Measurements from ENCODE around the gene PLIN3.

DNA sequence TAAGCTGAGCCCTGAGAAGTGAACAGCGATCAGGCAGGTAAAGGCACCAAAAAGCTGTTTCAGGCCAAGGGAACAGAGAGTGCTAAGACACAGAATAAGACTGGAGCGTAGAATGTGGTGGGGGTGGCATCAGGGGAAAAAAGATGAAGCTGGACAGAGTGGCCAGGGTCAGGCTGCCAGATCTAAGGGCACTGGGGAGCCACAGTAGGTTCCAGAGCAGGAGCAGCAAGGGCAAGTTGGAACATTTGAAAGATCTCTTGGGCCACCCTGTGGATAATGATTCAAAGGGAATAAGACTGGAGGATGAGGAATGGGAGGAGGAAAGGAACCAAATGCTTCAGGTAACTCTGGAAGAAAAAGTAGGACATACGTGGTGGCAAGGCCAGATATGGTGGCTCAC is 6.5 kb upstream of the PLIN3 start:
- TF ChIP-seq, protein P1, sequence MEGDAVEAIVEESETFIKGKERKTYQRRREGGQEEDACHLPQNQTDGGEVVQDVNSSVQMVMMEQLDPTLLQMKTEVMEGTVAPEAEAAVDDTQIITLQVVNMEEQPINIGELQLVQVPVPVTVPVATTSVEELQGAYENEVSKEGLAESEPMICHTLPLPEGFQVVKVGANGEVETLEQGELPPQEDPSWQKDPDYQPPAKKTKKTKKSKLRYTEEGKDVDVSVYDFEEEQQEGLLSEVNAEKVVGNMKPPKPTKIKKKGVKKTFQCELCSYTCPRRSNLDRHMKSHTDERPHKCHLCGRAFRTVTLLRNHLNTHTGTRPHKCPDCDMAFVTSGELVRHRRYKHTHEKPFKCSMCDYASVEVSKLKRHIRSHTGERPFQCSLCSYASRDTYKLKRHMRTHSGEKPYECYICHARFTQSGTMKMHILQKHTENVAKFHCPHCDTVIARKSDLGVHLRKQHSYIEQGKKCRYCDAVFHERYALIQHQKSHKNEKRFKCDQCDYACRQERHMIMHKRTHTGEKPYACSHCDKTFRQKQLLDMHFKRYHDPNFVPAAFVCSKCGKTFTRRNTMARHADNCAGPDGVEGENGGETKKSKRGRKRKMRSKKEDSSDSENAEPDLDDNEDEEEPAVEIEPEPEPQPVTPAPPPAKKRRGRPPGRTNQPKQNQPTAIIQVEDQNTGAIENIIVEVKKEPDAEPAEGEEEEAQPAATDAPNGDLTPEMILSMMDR (conservative IDR thresholded peaks at IDR 0.05), result no peak
- no peak for TF ChIP-seq EZH2 (IDR thresholded peaks at IDR 0.05; ENCODE audit: low read depth)
